Measurements from ENCODE around the gene TRIO. TPM values are rescaled to one million over a fixed set of nuclear protein-coding genes. Genes with fewer than 3 reads are reported as not detected.

TRIO gene
- total and polyA plus RNA-seq, 2 of the 8 experiments (the other 6 are each of a cell fraction or from before 2014, with no cell fraction given), result 35.1 to 69.1 TPM

GRCh38 chr5:14439087-14439871 lies 296.1 kb downstream of the TRIO start:
- H2BK5ac ChIP-seq (ENCODE audit: low read depth, low read length), result no peak overlapping the region
- no peak overlapping the region for H3K23ac ChIP-seq (ENCODE audit: insufficient read length)
- H2BK120ac ChIP-seq (replicated peaks; ENCODE audit: low read depth, low read length), result no peak overlapping the region
- H2BK20ac ChIP-seq (ENCODE audit: low read length), result no peak overlapping the region
- WGBS, 2 experiments (ENCODE audit: extremely low coverage in 1 of 2, insufficient coverage in 1 of 2, insufficient read length in 1 of 2, insufficient replicate concordance in 2 of 2, low coverage in 1 of 2, low lambda C conversion rate in 2 of 2, missing lambda C conversion rate in 1 of 2), result 95% methylated on average over 14 of the region's 14 CpGs; no CpG with 5 or more reads in 1 of the 2 experiments
- H3K79me2 ChIP-seq (ENCODE audit: control insufficient read depth in 1 of 2, insufficient read depth in 2 of 2, low read length in 2 of 2), result no peaks in the 10 kb centered on the region
- H3K4me2 ChIP-seq (ENCODE audit: insufficient read depth in 1 of 2, low read depth in 2 of 2, low read length in 2 of 2), result no peak overlapping the region
- H4K5ac ChIP-seq (ENCODE audit: insufficient read length, low read depth, low read length), result no peak overlapping the region
- H3K9ac ChIP-seq (replicated peaks in 1 of 4; ENCODE audit: extremely low read depth in 1 of 4, low read depth in 3 of 4, low read length in 3 of 4), result no peak overlapping the region
- no peak overlapping the region for H2AFZ ChIP-seq (ENCODE audit: low read length)
- no peak overlapping the region for H3K27ac ChIP-seq (ENCODE audit: low read depth, low read length)
- H2BK12ac ChIP-seq (ENCODE audit: low read depth, low read length), result no peak overlapping the region
- no peaks in the 10 kb centered on the region; a peak in 3 of 8 replicates for H3K36me3 ChIP-seq (ENCODE audit: control insufficient read depth in 2 of 4, insufficient read depth in 4 of 4, low read length in 3 of 4)
- no peak overlapping the region for H3K4ac ChIP-seq (replicated peaks; ENCODE audit: insufficient read length, low read depth, low read length)
- no peak overlapping the region for H3K4me3 ChIP-seq (ENCODE audit: extremely low read depth in 1 of 4, insufficient read depth in 2 of 4, low read depth in 3 of 4, low read length in 4 of 4)
- no peak overlapping the region for H2AK5ac ChIP-seq (ENCODE audit: low read depth, low read length)
- FAIRE-seq (no peak), DNase-seq (ENCODE audit: low read depth in 1 of 2, low spot score in 2 of 2) (no peak)
- H3K9me3 ChIP-seq (ENCODE audit: insufficient read depth in 2 of 2, low read depth in 1 of 2, low read length in 1 of 2), result no peaks in the 10 kb centered on the region
- H4K91ac ChIP-seq (replicated peaks; ENCODE audit: insufficient read length, low read length), result no peak overlapping the region
- H3K56ac ChIP-seq (replicated peaks; ENCODE audit: insufficient read length, low read depth, low read length), result no peak overlapping the region
- POLR2A ChIA-PET (ENCODE audit: partially characterized antibody), result no interaction called here
- H3K4me1 ChIP-seq (replicated peaks in 1 of 4; ENCODE audit: control insufficient read depth in 3 of 4, insufficient read depth in 4 of 4, low read length in 3 of 4), result no peaks in the 10 kb centered on the region
- CTCF ChIA-PET (ENCODE audit: partially characterized antibody), result no interaction called here
- no peaks in the 10 kb centered on the region for H4K20me1 ChIP-seq (replicated peaks in 1 of 2; ENCODE audit: control insufficient read depth in 1 of 2, insufficient read depth in 2 of 2, low read length in 2 of 2)
- no peak overlapping the region for H2BK15ac ChIP-seq (ENCODE audit: low read length)
- H3K27me3 ChIP-seq (replicated peaks in 1 of 4; ENCODE audit: control insufficient read depth in 3 of 4, extremely low read depth in 1 of 4, insufficient read depth in 3 of 4, low read length in 3 of 4), result no peaks in the 10 kb centered on the region
- no peaks in the 10 kb centered on the region for H3K23me2 ChIP-seq (ENCODE audit: low read depth, low read length)
- H3K18ac ChIP-seq (ENCODE audit: extremely low read depth, low read length), result no peak overlapping the region
- H3K14ac ChIP-seq (ENCODE audit: insufficient read length), result no peak overlapping the region
- H4K8ac ChIP-seq (ENCODE audit: extremely low read depth, insufficient read depth, low read length), result no peak overlapping the region
- H3K79me1 ChIP-seq (ENCODE audit: low read depth, low read length), result peaks cover 2% of the 10 kb centered on the region; the same call in 1 of the 2 replicates
- TF ChIP-seq RXRA (IDR thresholded peaks at IDR 0.05; ENCODE audit: insufficient read depth, low read depth, low read length), result no peak
- no peak for TF ChIP-seq CEBPB (IDR thresholded peaks at IDR 0.05; ENCODE audit: low read depth, low read length)
- no peak for TF ChIP-seq KDM1A (IDR thresholded peaks at IDR 0.05; ENCODE audit: borderline replicate concordance, low read length)
- no peak for TF ChIP-seq TBP (IDR thresholded peaks at IDR 0.05; ENCODE audit: low read depth, low read length)
- TF ChIP-seq RFX5 (IDR thresholded peaks at IDR 0.05; ENCODE audit: borderline replicate concordance, low read depth, low read length), result no peak
- TF ChIP-seq SUZ12 (IDR thresholded peaks at IDR 0.05; ENCODE audit: low read length), result no peak
- no peak for TF ChIP-seq YY1 (IDR thresholded peaks at IDR 0.05; ENCODE audit: low read depth, low read length)
- no peak for TF ChIP-seq CTCF (IDR thresholded peaks at IDR 0.05; ENCODE audit: control extremely low read depth in 1 of 3, insufficient read depth in 1 of 3, low read depth in 1 of 3, low read length in 3 of 3)
- TF ChIP-seq SRF (IDR thresholded peaks at IDR 0.05; ENCODE audit: low read depth, low read length), result no peak
- no peak for TF ChIP-seq BCL11A (IDR thresholded peaks at IDR 0.05; ENCODE audit: low read depth in 2 of 2, low read length in 2 of 2)
- TF ChIP-seq MAFK (IDR thresholded peaks at IDR 0.05; ENCODE audit: low read depth, low read length), result no peak
